Measurements from ENCODE around the gene ITPA.

Gene ITPA

GRCh38 chr20:3209257-3209945 is at the start of gene ITPA:
ITPA (plus strand) TSS chr20:3209498; CDS start chr20:3209552, 54 bp downstream.
- peak; percentile 62 for DNase-seq

DNA sequence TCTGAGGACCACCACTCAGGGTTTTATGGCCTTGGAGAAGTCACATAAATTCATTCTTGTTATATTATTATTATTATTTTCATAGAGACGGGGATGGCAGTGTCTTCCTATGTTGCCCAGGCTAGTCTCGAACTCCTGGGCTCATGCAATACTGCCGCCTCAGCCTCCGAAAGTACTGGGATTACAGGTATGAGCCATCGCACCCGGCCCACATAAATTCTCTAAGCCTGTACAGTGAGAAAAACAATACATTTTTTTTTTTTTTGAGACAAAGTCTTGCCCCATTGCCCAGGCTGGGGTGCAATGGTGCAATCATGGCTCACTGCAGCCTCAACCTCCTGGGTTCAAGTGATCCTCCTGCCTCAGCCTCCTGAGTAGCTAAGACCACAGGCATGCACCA is 48.9 kb upstream of the ITPA start:
- no peak for DNase-seq

- no peak for DNase-seq
These were observed 47.8 kb upstream of the ITPA start for GRCh38 chr20:3161316-3162079.

GRCh38 chr20:3162080-3162611 is 47.2 kb upstream of the ITPA start:
- DNase-seq: no peak

GRCh38 chr20:3163099-3164042 is 45.9 kb upstream of the ITPA start:
- no peak for DNase-seq

- DNase-seq: no peak
These were observed 45.1 kb upstream of the ITPA start for GRCh38 chr20:3164043-3164762.

DNA sequence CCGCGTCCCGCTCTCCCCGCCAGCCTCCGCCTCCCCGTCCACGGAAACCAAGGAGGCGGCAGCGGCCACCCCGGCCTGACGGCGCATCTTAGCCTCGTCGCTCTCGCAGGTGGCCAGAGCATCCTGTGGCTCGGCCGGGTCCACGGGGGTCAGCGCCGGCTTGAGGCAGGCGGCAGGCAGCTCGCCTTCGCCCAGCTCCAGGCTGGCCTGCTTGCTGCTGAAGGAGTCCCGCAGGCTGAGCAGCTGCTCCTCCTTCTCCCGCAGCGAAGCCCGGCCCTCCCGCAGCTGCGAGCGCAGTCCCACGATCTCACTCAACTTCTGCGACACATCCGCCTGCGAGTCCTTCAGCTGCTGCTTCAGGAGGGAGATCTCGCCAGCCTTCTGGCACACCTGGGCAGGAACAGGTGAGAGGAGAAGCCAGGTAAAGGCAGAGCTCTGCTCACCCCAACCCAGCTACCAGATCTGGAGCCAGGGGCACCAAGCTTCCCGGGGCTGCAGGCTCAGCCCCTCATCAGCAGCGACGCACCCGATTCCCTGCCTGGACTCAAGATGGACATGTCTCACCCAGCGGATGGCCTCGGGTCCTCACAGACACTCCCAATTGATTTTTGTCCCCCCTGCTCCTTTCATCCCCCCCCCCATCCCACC is 44.4 kb upstream of the ITPA start:
- DNase-seq: no peak

DNA sequence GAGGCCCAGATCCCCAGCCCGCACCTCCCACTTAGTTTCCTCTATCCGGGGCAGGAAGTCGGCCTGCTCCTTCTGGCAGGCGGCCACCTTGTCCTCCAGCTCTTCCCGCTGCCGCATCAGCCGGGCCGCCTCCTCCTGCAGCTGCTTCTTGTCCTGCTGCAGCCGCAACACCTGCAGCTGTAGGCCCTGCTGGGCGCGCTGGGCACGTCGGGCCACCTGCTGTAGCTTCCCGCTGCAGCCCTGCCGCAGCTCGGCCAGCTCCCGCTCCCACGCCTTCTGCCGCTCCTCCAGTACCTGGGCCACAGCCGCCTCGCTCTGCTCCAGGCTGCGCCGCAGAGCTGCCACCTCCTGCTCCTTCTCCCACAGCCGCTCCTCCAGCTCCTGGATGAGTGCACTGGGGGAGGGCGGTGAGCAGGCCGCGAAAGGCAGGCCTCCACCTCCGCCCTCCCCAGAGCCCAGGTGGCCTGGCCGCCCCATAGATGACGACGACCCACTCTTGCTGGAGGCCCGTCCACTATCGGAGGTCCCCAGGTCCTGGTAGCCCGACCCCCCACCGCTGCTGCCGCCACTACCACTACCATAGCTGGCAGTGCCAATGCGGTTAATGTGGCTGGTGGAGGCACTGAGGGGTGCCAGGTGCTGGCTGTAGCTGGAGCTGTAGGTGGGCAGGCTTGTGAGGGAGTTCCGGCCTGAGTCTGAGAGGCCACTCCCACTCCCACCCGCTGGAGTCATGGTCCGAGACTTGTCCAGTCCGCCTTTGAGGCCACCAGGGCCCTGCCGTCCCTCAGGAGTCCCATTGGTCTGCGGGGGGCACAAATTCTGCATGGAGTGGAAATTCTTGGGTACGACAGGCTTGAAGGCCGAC is 43.6 kb upstream of the ITPA start:
- DNase-seq: no peak

GRCh38 chr20:3166338-3166912 is 42.9 kb upstream of the ITPA start:
- no peak for DNase-seq

DNA sequence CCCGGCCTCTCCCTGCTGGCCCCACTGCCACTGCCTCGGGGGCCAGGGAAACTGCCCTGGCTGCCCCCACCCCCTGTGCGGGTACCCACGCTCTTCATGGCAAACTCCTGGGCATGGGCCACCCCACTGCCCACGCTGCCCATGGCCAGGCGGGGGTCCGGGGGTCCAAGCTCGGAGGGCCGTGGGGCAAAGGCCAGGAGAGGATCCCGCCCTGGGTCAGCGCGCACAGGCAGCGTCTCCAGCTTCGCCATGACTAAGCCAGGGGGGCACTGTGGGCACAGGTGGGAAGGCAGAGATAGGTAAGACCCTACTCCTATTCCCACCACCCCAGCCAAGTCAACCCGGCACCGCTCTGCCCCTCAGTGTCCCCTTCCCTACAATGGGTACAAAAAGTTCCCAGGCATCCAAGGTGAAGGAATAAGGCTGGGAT is 42.4 kb upstream of the ITPA start:
- DNase-seq: no peak

DNA sequence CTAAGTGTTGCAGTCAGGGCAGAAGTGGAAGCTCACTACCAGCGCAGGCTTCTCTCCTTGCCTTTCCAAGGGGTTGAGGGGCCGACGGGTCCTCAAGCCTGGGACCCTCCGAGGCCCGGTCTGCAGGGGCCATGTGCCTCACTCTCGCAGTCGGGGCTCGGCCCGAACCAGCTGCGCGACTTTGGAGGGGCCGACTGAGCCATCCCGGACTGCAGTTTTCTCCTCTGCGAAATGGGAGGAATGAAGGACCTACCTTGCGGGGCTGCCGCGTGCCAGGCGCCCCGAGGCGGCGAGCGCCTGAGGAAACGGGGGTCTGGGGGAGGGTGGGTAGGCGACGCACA is 41.6 kb upstream of the ITPA start:
- DNase-seq: no peak

GRCh38 chr20:3168079-3168828 is 41.0 kb upstream of the ITPA start:
- peak; percentile 30 for DNase-seq

- DNase-seq: no peak
These were observed 40.3 kb upstream of the ITPA start for GRCh38 chr20:3168829-3169590.

DNA sequence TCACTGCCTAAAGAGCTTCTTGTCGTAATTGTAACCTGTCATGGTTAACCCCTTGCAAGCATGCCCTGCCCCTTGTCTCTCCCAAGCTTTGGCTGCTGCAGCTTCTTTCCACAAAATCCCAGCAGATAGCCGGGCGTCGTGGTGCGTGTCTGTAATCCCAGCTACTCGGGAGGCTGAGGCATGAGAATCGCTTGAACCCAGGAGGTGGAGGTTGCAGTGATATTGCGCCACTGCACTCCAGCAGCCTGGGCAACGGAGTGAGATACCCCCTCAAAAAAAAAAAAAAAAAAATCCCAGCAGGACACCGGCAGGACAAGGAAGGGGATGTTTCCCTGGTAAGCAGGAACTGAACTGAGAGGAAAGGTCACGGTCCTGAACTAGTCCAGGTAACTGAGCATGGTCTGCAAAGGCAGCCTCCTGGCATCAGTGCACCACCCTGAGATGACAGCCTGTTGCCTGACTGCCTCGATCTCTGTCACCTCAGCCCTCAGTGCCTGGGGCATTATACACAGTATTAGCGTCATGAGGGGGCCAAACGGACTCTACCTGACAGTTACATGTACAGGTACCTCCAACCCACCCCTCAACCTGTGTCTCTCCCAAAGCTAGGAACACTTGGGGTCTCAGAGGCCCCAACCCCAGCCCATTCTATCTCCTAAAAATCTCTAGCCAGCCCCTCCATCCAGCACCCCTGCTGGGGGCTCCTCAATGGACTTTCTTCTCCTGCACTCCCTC is 37.7 kb upstream of the ITPA start:
- no peak for DNase-seq

- DNase-seq: no peak
These were observed 37.0 kb upstream of the ITPA start for GRCh38 chr20:3172126-3172932.

DNA sequence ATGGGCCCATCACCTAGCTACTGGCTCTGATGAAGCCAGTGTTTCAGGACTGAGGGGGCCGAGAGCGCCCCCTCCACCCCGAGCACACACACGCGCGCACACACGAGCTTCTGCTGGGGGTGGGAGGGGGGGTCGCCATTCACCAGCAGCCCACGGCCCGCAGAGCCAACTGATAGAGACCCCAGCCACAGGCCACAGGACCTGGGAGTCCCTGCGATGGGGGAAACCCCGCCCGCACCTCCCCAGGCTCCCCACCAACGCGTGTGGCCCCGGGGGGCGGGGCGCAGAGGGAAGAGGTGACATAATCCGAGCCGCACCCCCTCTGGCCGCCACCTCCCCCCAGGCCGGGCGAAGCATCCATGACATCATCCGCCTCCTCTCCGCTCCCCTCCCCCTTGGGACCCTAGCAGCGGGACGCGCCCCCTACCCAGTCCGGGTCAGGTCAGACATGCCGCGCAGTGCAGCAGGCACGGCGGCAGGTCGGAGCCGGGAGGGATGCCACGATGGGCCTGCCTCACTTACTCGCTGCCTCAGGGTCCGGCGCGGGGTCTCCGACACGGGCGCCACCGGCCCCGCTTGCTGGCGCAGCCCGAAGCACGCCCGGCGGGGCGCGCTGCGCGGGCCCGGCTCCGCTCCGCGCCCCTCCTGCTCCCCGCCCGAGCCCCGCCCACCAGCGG is 36.2 kb upstream of the ITPA start, which contains the start of gene LZTS3:
Gene LZTS3, minus strand, starts transcription at position 617 of the 677 bp plus-strand sequence. CDS start 6,386 bp downstream, outside the sequence.
- peak; percentile 81 for DNase-seq
